HFF-Myc (cell line): ENCODE measurements around the gene ZBTB7A.
A peak's percentile ranks its signal among the peaks of the same experiment; 100 is the strongest.

ENCODE experiments used
- DNase-seq: peaks from one replicate; pipeline ENCODE4 v3.0.0-alpha.2; 2011; ENCODE audit warnings: low read depth; ENCODE audit errors: extremely low read depth
- H3K4me3 ChIP-seq: replicated peaks from 2 replicates; pipeline ENCODE4 v1.5.1; 2011; ENCODE audit warnings: low read depth, mild to moderate bottlenecking, control low read depth, low read length
- TF ChIP-seq, protein P1 (sequence below): IDR thresholded peaks from 2 replicates; pipeline ENCODE4 v1.5.1; 2012; ENCODE audit warnings: mild to moderate bottlenecking, low read depth, low read length, control low read depth; ENCODE audit errors: missing control alignments

ZBTB7A gene

GRCh38 chr19:4059891-4060620, 6.6 kb downstream of the ZBTB7A start:
- DNase-seq, result no peak
- peak overlapping the region; percentile 33; the same call in 1 of the 2 replicates for H3K4me3 ChIP-seq
- TF ChIP-seq, protein P1, sequence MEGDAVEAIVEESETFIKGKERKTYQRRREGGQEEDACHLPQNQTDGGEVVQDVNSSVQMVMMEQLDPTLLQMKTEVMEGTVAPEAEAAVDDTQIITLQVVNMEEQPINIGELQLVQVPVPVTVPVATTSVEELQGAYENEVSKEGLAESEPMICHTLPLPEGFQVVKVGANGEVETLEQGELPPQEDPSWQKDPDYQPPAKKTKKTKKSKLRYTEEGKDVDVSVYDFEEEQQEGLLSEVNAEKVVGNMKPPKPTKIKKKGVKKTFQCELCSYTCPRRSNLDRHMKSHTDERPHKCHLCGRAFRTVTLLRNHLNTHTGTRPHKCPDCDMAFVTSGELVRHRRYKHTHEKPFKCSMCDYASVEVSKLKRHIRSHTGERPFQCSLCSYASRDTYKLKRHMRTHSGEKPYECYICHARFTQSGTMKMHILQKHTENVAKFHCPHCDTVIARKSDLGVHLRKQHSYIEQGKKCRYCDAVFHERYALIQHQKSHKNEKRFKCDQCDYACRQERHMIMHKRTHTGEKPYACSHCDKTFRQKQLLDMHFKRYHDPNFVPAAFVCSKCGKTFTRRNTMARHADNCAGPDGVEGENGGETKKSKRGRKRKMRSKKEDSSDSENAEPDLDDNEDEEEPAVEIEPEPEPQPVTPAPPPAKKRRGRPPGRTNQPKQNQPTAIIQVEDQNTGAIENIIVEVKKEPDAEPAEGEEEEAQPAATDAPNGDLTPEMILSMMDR, result no peak

DNA sequence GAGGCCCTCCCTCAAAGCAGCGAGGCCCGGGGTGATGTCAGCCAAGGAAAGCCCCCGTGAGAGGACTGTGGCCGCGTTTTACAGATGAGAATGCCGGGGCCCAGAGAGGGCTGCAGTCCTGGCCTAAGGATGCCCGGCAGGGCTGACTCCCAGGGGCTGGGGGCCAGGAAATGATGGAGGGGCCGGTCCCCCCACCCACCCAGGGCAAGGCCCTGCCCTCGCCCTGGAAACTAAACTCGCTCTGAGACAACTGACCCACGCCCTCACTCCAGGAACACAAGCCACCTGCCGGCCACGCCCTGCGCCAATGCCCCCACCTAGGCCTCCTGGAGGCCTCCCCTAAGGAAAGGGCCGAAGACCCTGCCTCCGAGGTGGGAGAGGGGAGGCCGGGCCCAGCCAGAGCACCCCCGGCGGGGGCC, 7.2 kb downstream of the ZBTB7A start:
- peak overlapping the region; percentile 33 for H3K4me3 ChIP-seq
- DNase-seq, result no peak
- TF ChIP-seq, protein P1, result no peak

DNA sequence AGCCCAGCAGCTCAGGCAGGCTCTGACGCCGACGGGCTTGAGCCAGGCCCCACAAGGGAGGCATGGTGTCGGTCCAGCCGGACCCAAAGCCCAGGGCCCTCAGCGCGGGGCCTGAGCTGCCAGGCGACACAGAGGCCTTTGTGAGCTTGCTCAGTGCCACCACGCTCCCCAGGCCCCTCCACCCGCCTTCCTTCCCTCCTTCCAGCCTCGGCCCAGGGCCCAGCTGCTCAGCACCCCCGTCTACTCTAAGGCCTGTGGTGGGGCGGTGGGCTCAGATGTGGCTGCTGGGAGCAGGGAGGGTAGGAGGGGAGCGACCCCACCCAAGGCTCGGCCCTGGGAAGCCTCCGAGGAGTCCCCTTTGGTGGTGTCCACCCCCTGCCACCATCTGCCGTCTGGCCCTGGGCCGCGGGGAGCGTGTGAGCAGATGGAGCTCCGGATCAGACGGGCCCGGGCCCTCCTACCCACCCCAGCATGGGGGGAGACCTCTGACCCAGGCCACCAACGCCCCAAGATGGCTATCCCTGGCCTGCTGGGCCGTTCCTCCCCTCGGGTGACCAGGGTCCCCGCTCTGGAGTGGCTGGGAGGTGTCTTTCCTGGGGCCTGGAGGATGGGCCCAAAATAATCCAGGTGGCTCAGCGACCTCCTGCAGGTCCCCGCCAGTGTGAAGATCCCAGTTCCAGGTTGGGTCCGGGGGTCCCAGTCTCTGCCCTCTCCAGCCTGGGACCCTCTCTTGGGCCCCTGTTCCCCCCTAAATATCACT, 7.8 kb downstream of the ZBTB7A start:
- no peak for DNase-seq
- peak overlapping the region; percentile 33 for H3K4me3 ChIP-seq
- TF ChIP-seq, protein P1, result no peak

DNA sequence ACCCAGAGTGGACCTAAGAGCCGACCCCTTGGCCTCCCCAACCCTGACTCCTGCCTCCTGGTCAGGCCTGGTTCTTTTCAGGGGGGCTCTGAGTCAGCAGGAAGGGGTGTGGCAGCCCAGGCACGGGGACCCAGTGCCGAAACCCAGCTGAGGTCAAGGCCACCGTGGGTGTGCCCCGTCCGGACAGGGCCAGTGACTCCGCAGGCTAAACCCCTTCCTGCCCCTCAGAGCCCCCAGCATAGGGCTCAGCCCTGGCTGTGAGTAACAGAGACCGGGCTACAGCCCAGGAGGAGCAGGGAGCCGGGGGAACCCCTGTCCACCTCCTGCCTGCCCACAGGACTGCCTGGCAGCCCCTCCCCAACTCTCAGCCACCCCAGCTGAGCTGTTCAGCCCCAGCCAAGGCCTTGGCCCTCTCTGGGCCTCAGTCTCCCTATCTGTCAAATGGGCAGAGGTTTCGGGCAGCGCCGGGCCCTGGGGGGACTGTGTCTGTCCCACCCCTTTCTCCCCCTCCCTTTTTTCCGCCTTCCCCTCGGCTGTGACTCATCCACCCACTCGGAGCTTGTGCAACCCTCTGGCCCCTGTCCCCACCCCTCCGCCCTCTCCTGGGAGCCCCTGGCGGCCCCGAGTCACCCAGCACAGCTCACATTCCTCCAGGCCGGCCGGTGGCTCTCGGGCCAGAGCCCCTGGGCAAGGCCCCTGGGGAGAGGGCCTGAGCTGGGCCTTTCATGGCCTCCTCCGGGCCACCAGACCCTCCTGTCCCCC, 8.6 kb downstream of the ZBTB7A start:
- peak; percentile 68 for DNase-seq
- TF ChIP-seq, protein P1, result peak; percentile 16
- H3K4me3 ChIP-seq, result peak overlapping the region; percentile 33

DNA sequence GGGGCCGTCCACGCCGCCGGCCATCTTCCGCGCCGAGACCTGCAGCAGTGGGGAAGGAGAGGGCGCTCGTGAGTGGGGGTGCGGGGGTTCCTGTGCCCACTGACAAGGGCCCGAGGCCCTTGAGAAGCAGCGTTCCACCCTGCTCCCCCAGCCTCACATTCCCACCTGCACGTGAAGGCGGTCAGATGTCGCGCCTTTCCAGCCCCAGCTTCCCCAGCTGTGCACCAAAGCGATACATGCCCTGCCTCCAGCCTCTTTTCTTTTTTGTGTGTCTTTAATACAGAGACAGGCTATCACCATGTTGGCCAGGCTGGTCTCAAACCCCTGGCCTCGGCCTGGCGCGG, 11.5 kb downstream of the ZBTB7A start:
- no peak for DNase-seq
- TF ChIP-seq, protein P1, result no peak
- no peak overlapping the region for H3K4me3 ChIP-seq

DNA sequence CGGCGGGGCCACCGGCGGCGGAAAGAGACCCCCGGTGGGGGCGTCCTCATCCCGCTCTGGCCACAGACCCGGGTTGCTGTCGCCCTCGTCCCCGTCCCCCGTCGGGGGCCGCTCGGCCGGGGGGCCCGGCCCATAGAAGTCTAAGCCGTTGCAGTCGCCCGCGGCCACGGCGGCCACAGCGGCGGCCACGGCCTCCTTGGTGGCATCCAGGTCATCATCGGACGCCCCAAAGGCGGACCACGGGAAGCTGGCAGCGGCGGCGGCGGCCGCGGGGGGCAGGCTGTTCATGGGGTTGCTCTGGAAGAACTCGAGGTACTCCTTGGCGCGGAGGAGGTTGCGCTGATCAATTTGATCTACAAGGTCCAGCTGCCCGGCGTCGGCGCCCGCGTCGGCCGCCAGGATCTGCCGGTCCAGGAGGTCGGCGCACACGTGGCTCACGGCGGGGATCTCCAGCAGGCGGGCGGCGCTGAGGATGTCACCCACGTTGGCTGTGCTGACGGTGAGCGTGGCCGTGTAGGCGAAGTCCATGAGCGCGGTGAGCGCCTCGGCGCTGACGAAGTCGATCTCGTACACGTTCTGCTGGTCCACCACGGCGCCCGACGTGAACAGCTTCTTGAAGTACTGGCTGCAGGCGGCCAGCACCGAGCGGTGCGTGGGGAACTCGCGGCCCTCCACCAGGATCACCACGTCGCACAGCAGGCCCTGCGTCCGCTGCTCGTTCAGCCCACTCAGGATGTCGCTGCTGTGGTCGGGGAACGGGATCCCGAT, 12.1 kb downstream of the ZBTB7A start:
- DNase-seq, result no peak
- H3K4me3 ChIP-seq, result no peak overlapping the region
- TF ChIP-seq, protein P1, result no peak
